IMR-90 (cell line): ENCODE measurements around the gene CSH2. TPM values are rescaled to one million over a fixed set of nuclear protein-coding genes. Genes with fewer than 3 reads are reported as not detected.

Source experiments
- ATAC-seq: fragments of 200-7000 bp; cut with Tn5 transposase; 2 replicates; pipeline ENCODE4 v1.9.1; 2020; ENCODE audit warnings: low read depth, mild to moderate bottlenecking, moderate library complexity
- BruUV-seq: library from RNA; stranded (reverse); fragments of 400-500 nt; replicated peaks from 2 replicates; lab custom pipeline; 2021; lab: Mats Ljungman, UMichigan
- CTCF ChIA-PET: fragments of 300-600 bp; formaldehyde crosslinking; extraction: SDS; loops from one replicate; lab custom pipeline; 2021; ENCODE audit warnings: antibody characterized with exemption; lab: Yijun Ruan, JAX
- POLR2A ChIA-PET: fragments of 300-600 bp; sonication (Branson Sonifier 250); formaldehyde crosslinking; loops from one replicate; lab custom pipeline; 2022; ENCODE audit warnings: antibody characterized with exemption; ENCODE audit not compliant: unreplicated experiment; lab: Charles Lee
- DNase-seq: peaks from one replicate; pipeline ENCODE4 v3.0.0; 2013
- H2AFZ ChIP-seq: replicated peaks from 2 replicates; pipeline ENCODE3; 2013; ENCODE audit warnings: low read length, mild to moderate bottlenecking; ENCODE audit not compliant: poor library complexity
- H2AK5ac ChIP-seq: 2 replicates; pipeline ENCODE4 v1.6.1; 2013; ENCODE audit warnings: low read depth, low read length, inconsistent platforms
- H2AK9ac ChIP-seq: replicated peaks from 2 replicates; pipeline ENCODE3; 2013; ENCODE audit warnings: mild to moderate bottlenecking, low read depth, low read length, moderate library complexity; ENCODE audit not compliant: poor library complexity
- H2BK120ac ChIP-seq: 2 replicates; pipeline ENCODE4 v1.6.1; 2013; ENCODE audit warnings: low read depth, low read length, inconsistent platforms
- H2BK15ac ChIP-seq: 3 replicates; pipeline ENCODE4 v1.6.1; 2013; ENCODE audit warnings: low read depth, low read length, inconsistent platforms
- H2BK20ac ChIP-seq: 2 replicates; pipeline ENCODE4 v1.6.1; 2013; ENCODE audit warnings: low read depth, mild to moderate bottlenecking, inconsistent platforms, low read length, moderate library complexity
- H2BK5ac ChIP-seq: 2 replicates; pipeline ENCODE4 v1.6.1; 2013; ENCODE audit warnings: mild to moderate bottlenecking, low read depth, low read length, inconsistent platforms; ENCODE audit not compliant: poor library complexity, severe bottlenecking
- H3K14ac ChIP-seq: replicated peaks from 2 replicates; pipeline ENCODE4 v1.6.1; 2013; ENCODE audit warnings: low read depth, low read length, inconsistent platforms
- H3K18ac ChIP-seq: 2 replicates; pipeline ENCODE4 v1.6.1; 2013; ENCODE audit warnings: low read depth, low read length, control low read depth
- H3K23ac ChIP-seq: 2 replicates; pipeline ENCODE4 v1.6.1; 2013; ENCODE audit warnings: low read depth, low read length, inconsistent platforms
- H3K27ac ChIP-seq: 2 replicates; pipeline ENCODE4 v1.5.1; 2013; ENCODE audit warnings: mild to moderate bottlenecking, control low read depth, low read length; ENCODE audit not compliant: insufficient read depth
- H3K27me3 ChIP-seq: 2 replicates; pipeline ENCODE4 v1.6.1; 2013; ENCODE audit warnings: low read length; ENCODE audit not compliant: control insufficient read depth, insufficient read depth
- H3K36me3 ChIP-seq: 2 replicates; pipeline ENCODE4 v1.6.1; 2013; ENCODE audit warnings: low read length, mixed read lengths; ENCODE audit not compliant: control insufficient read depth, insufficient read depth
- H3K4ac ChIP-seq: 2 replicates; pipeline ENCODE4 v1.6.1; 2013; ENCODE audit warnings: low read depth, low read length, inconsistent platforms
- H3K4me1 ChIP-seq: 2 replicates; pipeline ENCODE4 v1.6.1; 2013; ENCODE audit warnings: low read length, mixed read lengths; ENCODE audit not compliant: control insufficient read depth, insufficient read depth
- H3K4me2 ChIP-seq: 2 replicates; pipeline ENCODE4 v1.6.1; 2013; ENCODE audit warnings: low read depth, mild to moderate bottlenecking, control low read depth, low read length, moderate library complexity
- H3K4me3 ChIP-seq: 2 replicates; pipeline ENCODE4 v1.5.1; 2013; ENCODE audit warnings: low read depth, mild to moderate bottlenecking, control low read depth, low read length, moderate library complexity; ENCODE audit not compliant: insufficient read depth
- H3K56ac ChIP-seq: 2 replicates; pipeline ENCODE4 v1.6.1; 2013; ENCODE audit warnings: low read length, inconsistent platforms; ENCODE audit not compliant: insufficient read depth; ENCODE audit errors: extremely low read depth
- H3K79me1 ChIP-seq, 2 experiments: 2 replicates each; pipeline ENCODE4 v1.6.1; 2013; ENCODE audit warnings: low read length in 2 of 2, inconsistent platforms in 1 of 2, low read depth in 1 of 2
- H3K9ac ChIP-seq: 2 replicates; pipeline ENCODE4 v1.6.1; 2013; ENCODE audit warnings: low read depth, low read length, control low read depth
- H3K9me1 ChIP-seq: 2 replicates; pipeline ENCODE4 v1.6.1; 2013; ENCODE audit warnings: low read length, inconsistent platforms; ENCODE audit not compliant: insufficient read depth
- H3K9me3 ChIP-seq: 2 replicates; pipeline ENCODE4 v1.6.1; 2013; ENCODE audit warnings: low read length; ENCODE audit not compliant: control insufficient read depth, insufficient read depth
- H4K20me1 ChIP-seq: 2 replicates; pipeline ENCODE4 v1.6.1; 2013; ENCODE audit warnings: low read length, inconsistent platforms; ENCODE audit not compliant: insufficient read depth
- H4K5ac ChIP-seq: 2 replicates; pipeline ENCODE4 v1.6.1; 2013; ENCODE audit warnings: mild to moderate bottlenecking, low read depth, low read length, control low read depth
- H4K8ac ChIP-seq, 2 experiments: 2 replicates each; pipeline ENCODE4 v1.6.1; 2013; ENCODE audit warnings: low read depth in 2 of 2, low read length in 2 of 2, control low read depth in 1 of 2, inconsistent platforms in 1 of 2
- H4K91ac ChIP-seq: 2 replicates; pipeline ENCODE4 v1.6.1; 2013; ENCODE audit warnings: low read depth, low read length, inconsistent platforms; ENCODE audit not compliant: insufficient read depth
- CEBPB ChIP-seq: IDR thresholded peaks from 2 replicates; pipeline ENCODE4 v1.6.1; 2012; ENCODE audit warnings: low read depth, low read length, improper control_type of control experiment
- MAFK ChIP-seq: IDR thresholded peaks from 2 replicates; pipeline ENCODE4 v1.6.1; 2012; ENCODE audit warnings: low read depth, low read length, improper control_type of control experiment
- MAZ ChIP-seq: IDR thresholded peaks from 2 replicates; pipeline ENCODE4 v1.6.1; 2012; ENCODE audit warnings: low read depth, mild to moderate bottlenecking, low read length, improper control_type of control experiment, moderate library complexity, borderline replicate concordance
- NFE2L2 ChIP-seq: fragments of 150-350 bp; IDR thresholded peaks from 2 replicates; pipeline ENCODE4 v1.6.1; 2016; ENCODE audit warnings: low read depth, mild to moderate bottlenecking, low read length
- POLR2A ChIP-seq: IDR thresholded peaks from 2 replicates; pipeline ENCODE4 v1.6.1; 2012; ENCODE audit warnings: mild to moderate bottlenecking, low read depth, low read length
- RAD21 ChIP-seq: IDR thresholded peaks from 2 replicates; pipeline ENCODE4 v1.6.1; 2012; ENCODE audit warnings: low read length, improper control_type of control experiment
- RCOR1 ChIP-seq: IDR thresholded peaks from 2 replicates; pipeline ENCODE4 v1.6.1; 2012; ENCODE audit warnings: mild to moderate bottlenecking, low read length, improper control_type of control experiment; ENCODE audit not compliant: insufficient replicate concordance
- RFX5 ChIP-seq: IDR thresholded peaks from 2 replicates; pipeline ENCODE4 v1.8.0; 2012; ENCODE audit warnings: low read depth, mild to moderate bottlenecking, low read length, moderate library complexity
- WGBS, 2 experiments: methylation state at CpG; one replicate each; pipeline versions ENCODE4 v1.1.5 to v1.1.7; 2013; ENCODE audit warnings: missing lambda C conversion rate in 2 of 2; ENCODE audit not compliant: insufficient read length in 1 of 2; ENCODE audit errors: extremely low coverage in 2 of 2; 5-methylcytosine and 5-hydroxymethylcytosine counted together
- dilution Hi-C: fragments of 300-500 bp; cut with HindIII; formaldehyde crosslinking; loops from one replicate; pipeline ENCODE4 v1.14.3; 2018; ENCODE audit warnings: low sequenced_read_pairs; ENCODE audit not compliant: unreplicated experiment
- in situ Hi-C: fragments of 300-500 bp; cut with MboI; formaldehyde crosslinking; loops from 3 replicates; pipeline ENCODE4 v1.14.3; 2019; ENCODE audit warnings: low sequenced_read_pairs, inconsistent platforms, mixed read lengths
- intact Hi-C: fragments of 100-400 bp; cut with micrococcal nuclease; formaldehyde crosslinking; loops from 2 replicates; pipeline ENCODE4 v1.10.0; 2022
- polyA plus RNA-seq, 3 experiments: library from polyadenylated mRNA; depleted of rRNA; stranded (reverse); fragments of >200 nt; gene quantifications; 2 replicates each; pipeline ENCODE4 v1.2.3, GENCODE V29; 2012; ENCODE audit warnings: low replicate concordance in 1 of 3
- total RNA-seq: library from RNA; depleted of rRNA; stranded (reverse); fragments of >200 nt; gene quantifications from 2 replicates; pipeline ENCODE4 v1.2.3, GENCODE V29; 2012
- TF ChIP-seq, protein P1 (sequence below): fragments of 150-350 bp; IDR thresholded peaks from 2 replicates; pipeline ENCODE4 v1.6.1; 2017; ENCODE audit warnings: mild to moderate bottlenecking, antibody characterized with exemption, low read length, low read depth
- TF ChIP-seq, protein P2 (sequence below): fragments of 150-350 bp; IDR thresholded peaks from 2 replicates; pipeline ENCODE4 v1.6.1; 2016; ENCODE audit warnings: low read depth, mild to moderate bottlenecking, low read length, moderate library complexity, borderline replicate concordance

The CSH2 gene
- total and polyA plus RNA-seq, 2 of the 4 experiments (the other 2 are of a cell fraction), result not detected

DNA sequence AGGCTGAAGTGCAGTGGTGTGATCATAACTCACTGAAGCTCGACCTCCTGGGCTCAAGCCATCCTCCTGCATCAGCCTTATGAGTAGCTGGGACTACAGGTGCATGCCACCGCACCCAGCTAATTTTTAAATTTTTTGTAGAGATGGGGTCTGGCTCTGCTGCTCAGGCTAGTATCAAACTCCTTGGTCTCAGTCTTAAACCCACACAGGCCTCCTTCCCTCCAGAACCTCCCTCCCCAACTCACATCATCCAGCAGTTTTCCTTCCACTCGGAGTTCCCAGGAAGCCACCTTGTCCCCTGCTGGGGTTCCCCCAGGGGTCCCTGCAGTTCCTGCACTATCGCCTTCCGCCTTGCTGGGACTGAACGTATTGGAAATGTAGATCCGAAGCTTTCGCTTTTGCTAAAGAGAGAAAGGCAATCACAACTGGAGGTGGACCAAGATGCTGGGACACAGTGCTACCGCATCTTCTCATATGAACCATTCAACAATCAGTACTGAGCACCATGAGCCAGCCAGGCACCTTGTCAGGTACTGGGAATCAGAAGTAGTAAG, 38.2 kb downstream of the CSH2 start:
- Histone ChIP-seq H4K8ac (no peak overlapping the region), H3K23ac (no peak overlapping the region), H4K5ac (no peak overlapping the region), H3K9ac (no peak overlapping the region), H3K56ac (no peak overlapping the region), H3K27me3 (no peaks in the 10 kb centered on the region), H2BK15ac (no peak overlapping the region), H2BK120ac (no peak overlapping the region), H3K27ac (no peak overlapping the region), H4K91ac (no peak overlapping the region), H3K4ac (no peak overlapping the region), H2AFZ (no peak overlapping the region), H4K20me1 (peaks cover 42% of the 10 kb centered on the region), H2AK9ac (peak overlapping the region; percentile 13), H3K18ac (no peak overlapping the region), H3K9me3 (no peaks in the 10 kb centered on the region), H3K36me3 (peaks cover 59% of the 10 kb centered on the region), H3K4me1 (peaks cover 13% of the 10 kb centered on the region), H2BK5ac (no peak overlapping the region), H3K79me1 (peaks cover 8 to 77% of the 10 kb centered on the region in 2 experiments; a peak in 3 of 4 replicates), H3K9me1 (peaks cover 3% of the 10 kb centered on the region), H3K4me2 (no peak overlapping the region), H2BK20ac (no peak overlapping the region), H3K14ac (no peak overlapping the region), H2AK5ac (no peak overlapping the region), H3K4me3 (no peak overlapping the region)
- in situ Hi-C loops, result no loop called here
- dilution Hi-C loops, result no loop called here
- ATAC-seq, result no peak
- TF ChIP-seq CEBPB (no peak), RCOR1 (no peak), RFX5 (no peak), NFE2L2 (no peak), POLR2A (no peak), MAZ (no peak), RAD21 (no peak), MAFK (no peak)
- TF ChIP-seq, protein P1, sequence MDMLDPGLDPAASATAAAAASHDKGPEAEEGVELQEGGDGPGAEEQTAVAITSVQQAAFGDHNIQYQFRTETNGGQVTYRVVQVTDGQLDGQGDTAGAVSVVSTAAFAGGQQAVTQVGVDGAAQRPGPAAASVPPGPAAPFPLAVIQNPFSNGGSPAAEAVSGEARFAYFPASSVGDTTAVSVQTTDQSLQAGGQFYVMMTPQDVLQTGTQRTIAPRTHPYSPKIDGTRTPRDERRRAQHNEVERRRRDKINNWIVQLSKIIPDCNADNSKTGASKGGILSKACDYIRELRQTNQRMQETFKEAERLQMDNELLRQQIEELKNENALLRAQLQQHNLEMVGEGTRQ, result no peak
- TF ChIP-seq, protein P2, sequence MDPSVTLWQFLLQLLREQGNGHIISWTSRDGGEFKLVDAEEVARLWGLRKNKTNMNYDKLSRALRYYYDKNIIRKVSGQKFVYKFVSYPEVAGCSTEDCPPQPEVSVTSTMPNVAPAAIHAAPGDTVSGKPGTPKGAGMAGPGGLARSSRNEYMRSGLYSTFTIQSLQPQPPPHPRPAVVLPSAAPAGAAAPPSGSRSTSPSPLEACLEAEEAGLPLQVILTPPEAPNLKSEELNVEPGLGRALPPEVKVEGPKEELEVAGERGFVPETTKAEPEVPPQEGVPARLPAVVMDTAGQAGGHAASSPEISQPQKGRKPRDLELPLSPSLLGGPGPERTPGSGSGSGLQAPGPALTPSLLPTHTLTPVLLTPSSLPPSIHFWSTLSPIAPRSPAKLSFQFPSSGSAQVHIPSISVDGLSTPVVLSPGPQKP, result no peak
- no TSS peak for BruUV-seq
- ChIA-PET POLR2A (no interaction called here), CTCF (interaction anchor here (0.9 to 1.4 kb wide), 2 partner anchors 9 to 31 kb away, joined by 3 read pairs; no protein-coding TSS in a partner anchor)
- no peak for DNase-seq
- intact Hi-C loops, result no loop called here
- WGBS, 2 experiments, result 95% methylated on average over 3 of the region's 9 CpGs; no CpG with 5 or more reads in 1 of the 2 experiments
